Uterus (tissue), 2 donors: Measurements from ENCODE around the gene CCDC34.
"Not testable (repeated sequence)": the region's sequence is repeated elsewhere in the genome, so short reads cannot be mapped to it uniquely, and the experiment has no call there.

Experiments
- CTCF ChIP-seq, 4 experiments: fragments of 200-600 bp in 2 of 4; fragments of 450-650 bp in 2 of 4; sonication (generic) in 2 of 4; IDR thresholded peaks; one replicate each; pipeline ENCODE4 v1.5.1; 2016 to 2019; ENCODE audit warnings: antibody characterized with exemption in 4 of 4, mild to moderate bottlenecking in 2 of 4, moderate library complexity in 1 of 4
- POLR2A ChIP-seq, 2 donors: fragments of 450-650 bp; IDR thresholded peaks; one replicate each; pipeline ENCODE4 v1.6.1; 2016; ENCODE audit warnings: antibody characterized with exemption in 2 of 2, mild to moderate bottlenecking in 1 of 2, moderate library complexity in 1 of 2

- TF ChIP-seq CTCF, POLR2A (IDR thresholded peaks at IDR 0.05): not testable (repeated sequence)
These were observed 41.7 kb downstream of the CCDC34 start for GRCh38 chr11:27321340-27321739.
